GM03348 (cell line): ENCODE results near the gene MBNL3.

ENCODE experiments used
- DNase-seq: peaks from one replicate; pipeline ENCODE4 v3.0.0; 2012; ENCODE audit warnings: low spot score

Gene MBNL3

GRCh38 chrX:132488819-132489577, at the start of gene MBNL3:
MBNL3 (minus strand) TSS chrX:132489038; CDS start chrX:132439611, 49,427 bp downstream.
- peak; percentile 62 for DNase-seq

GRCh38 chrX:132533409-132533808, 44.6 kb upstream of the MBNL3 start:
- DNase-seq = no peak

GRCh38 chrX:132532913-132533312, 44.1 kb upstream of the MBNL3 start:
- DNase-seq = no peak

GRCh38 chrX:132532097-132532496, 43.3 kb upstream of the MBNL3 start:
- DNase-seq = no peak

GRCh38 chrX:132520792-132521191, 32.0 kb upstream of the MBNL3 start:
- DNase-seq = no peak

GRCh38 chrX:132520213-132520612, 31.4 kb upstream of the MBNL3 start:
- DNase-seq = no peak

GRCh38 chrX:132518401-132518800, 29.6 kb upstream of the MBNL3 start:
- DNase-seq = no peak

GRCh38 chrX:132508834-132509233, 20.0 kb upstream of the MBNL3 start:
- DNase-seq = no peak

- peak; percentile 4 for DNase-seq
Observed at GRCh38 chrX:132505116-132505515, 16.3 kb upstream of the MBNL3 start.

GRCh38 chrX:132504417-132504816, 15.6 kb upstream of the MBNL3 start:
- DNase-seq = no peak

- DNase-seq = no peak
Observed at GRCh38 chrX:132501606-132502005, 12.8 kb upstream of the MBNL3 start.

- no peak for DNase-seq
Observed at GRCh38 chrX:132497432-132497831, 8.6 kb upstream of the MBNL3 start.

- DNase-seq = no peak
Observed at GRCh38 chrX:132493095-132493494, 4.3 kb upstream of the MBNL3 start.

- no peak for DNase-seq
Observed at GRCh38 chrX:132491191-132491590, 2.4 kb upstream of the MBNL3 start.

- peak; percentile 13 for DNase-seq
Observed at GRCh38 chrX:132489578-132490419, 961 bp upstream of the MBNL3 start.

- DNase-seq = peak; percentile 9
Observed at GRCh38 chrX:132488180-132488705, 595 bp downstream of the MBNL3 start.

GRCh38 chrX:132486599-132487178, 2.1 kb downstream of the MBNL3 start:
- no peak for DNase-seq

- DNase-seq = no peak
Observed at GRCh38 chrX:132483951-132484350, 4.9 kb downstream of the MBNL3 start.

- DNase-seq = no peak
Observed at GRCh38 chrX:132483488-132483887, 5.3 kb downstream of the MBNL3 start.

GRCh38 chrX:132482632-132483031, 6.2 kb downstream of the MBNL3 start:
- no peak for DNase-seq

GRCh38 chrX:132481449-132481848, 7.4 kb downstream of the MBNL3 start:
- DNase-seq = no peak

GRCh38 chrX:132480581-132481203, 8.1 kb downstream of the MBNL3 start:
- peak; percentile 29 for DNase-seq
